OCI-LY7 (cell line): ENCODE results near the gene METRN.

Experiments
- CTCF ChIP-seq: fragments of 200-600 bp; sonication (generic); conservative IDR thresholded peaks from 2 replicates; pipeline ENCODE4 v1.5.1; 2014; ENCODE audit warnings: mild to moderate bottlenecking, antibody characterized with exemption, low read length, moderate library complexity, mixed read lengths
- EZH2phosphoT487 ChIP-seq: fragments of 200-600 bp; sonication (generic); IDR thresholded peaks from 2 replicates; pipeline ENCODE4 v1.6.1; 2018; ENCODE audit warnings: low read depth, borderline replicate concordance, mild to moderate bottlenecking, mixed run types, antibody characterized with exemption, low read length, moderate library complexity, mixed read lengths

DNA sequence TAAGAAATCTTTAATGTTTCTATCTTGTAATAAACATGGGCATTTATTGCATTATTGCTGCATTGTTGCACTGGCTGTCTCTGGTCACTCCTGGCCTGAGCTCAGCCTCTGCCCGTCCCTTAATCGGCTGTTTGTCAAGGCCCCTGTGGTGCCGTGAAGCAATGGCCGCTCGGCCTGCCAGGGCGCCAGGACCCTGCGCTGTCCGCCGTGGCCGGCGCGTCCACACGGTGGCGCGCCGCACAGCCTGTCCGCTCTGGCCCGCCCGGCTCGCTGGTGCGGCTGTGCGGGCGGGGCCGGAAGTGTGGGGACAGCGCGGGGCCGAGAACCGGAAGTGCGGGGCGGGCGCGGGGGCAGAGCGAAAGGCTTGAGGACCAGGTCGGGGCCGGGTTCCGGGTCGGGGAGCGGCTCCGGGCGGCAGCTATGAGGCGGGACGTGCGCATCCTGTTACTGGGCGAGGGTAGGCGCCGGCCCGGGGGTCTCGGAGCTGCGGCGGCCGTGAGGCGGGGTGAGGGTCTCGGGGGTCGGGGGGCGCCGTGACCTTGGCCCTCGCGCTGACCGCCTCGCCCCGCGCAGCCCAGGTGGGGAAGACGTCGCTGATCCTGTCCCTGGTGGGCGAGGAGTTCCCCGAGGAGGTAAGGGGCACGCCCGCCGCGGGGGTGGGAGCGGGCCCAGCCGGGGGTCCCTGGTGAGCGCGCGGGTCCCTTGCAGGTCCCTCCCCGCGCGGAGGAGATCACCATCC, 47.0 kb upstream of the METRN start, which contains the start of gene RHOT2:
- peak; percentile 94 for TF ChIP-seq CTCF
- no peak for TF ChIP-seq EZH2phosphoT487
